HG02623 (cell line): Measurements from ENCODE around the gene TLE1.
"Not testable (repeated sequence)": the region's sequence is repeated elsewhere in the genome, so short reads cannot be mapped to it uniquely, and the experiment has no call there.

Experiments used
- ATAC-seq: cut with Tn5 transposase; IDR thresholded peaks from one replicate; pipeline ENCODE4 v1.9.1; 2021; ENCODE audit warnings: moderate library complexity; ENCODE audit not compliant: unreplicated experiment

The TLE1 gene

DNA sequence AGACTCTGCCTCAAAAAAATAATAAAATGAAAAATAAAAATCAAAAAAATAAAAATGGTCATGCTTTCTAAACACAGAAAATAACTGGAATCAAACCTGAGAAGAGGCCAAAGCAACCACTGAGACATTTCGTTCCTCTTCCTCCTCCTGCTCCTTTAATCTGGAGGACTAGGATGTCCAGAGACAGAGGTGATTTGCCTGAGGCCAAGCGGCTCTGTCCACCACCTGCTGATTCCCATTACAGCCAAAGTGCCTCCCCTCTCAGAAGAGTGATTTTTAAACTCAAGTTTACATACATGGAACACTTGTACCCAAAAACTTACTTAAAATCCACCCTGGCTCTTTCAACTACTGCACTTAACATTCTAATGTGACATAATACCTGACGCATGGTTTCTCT lies 65.6 kb downstream of the TLE1 start:
- no peak for ATAC-seq

- no peak for ATAC-seq
Measured at GRCh38 chr9:81622471-81623255, 66.7 kb downstream of the TLE1 start.

GRCh38 chr9:81621785-81622259 lies 67.5 kb downstream of the TLE1 start:
- ATAC-seq, result no peak

GRCh38 chr9:81621118-81621517 lies 68.2 kb downstream of the TLE1 start:
- ATAC-seq, result no peak

GRCh38 chr9:81620002-81620390 lies 69.4 kb downstream of the TLE1 start:
- ATAC-seq, result no peak

DNA sequence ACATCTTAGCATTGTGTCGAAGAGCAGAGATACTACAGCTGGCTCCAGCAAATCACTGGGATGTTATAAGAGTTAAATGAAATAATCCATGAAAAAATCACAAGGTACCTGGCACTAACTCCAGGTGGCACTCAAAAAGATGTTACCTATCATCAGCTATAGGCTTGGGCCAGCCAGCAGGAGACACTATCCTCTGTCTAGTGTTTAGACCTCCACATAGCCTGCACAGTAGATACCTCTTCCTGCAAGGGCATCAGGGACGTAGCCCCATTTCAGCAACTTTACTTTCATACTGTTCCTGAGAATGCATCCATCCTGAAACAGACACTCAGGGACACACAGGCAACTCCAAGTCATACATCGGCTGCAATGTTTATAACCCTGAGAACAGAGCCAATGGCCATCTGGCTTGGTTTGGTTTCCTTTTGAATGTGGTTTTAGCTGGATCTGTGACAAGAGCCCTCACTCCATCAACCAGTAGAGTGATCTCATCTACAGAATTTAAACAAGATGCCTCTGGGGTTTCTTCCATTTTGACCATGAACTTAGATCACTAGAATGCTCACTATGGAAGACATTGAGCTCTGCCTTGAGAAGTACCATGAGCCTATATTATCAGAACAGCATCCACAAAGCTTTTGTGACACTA lies 69.9 kb downstream of the TLE1 start:
- no peak for ATAC-seq

GRCh38 chr9:81618923-81619322 lies 70.4 kb downstream of the TLE1 start:
- no peak for ATAC-seq

DNA sequence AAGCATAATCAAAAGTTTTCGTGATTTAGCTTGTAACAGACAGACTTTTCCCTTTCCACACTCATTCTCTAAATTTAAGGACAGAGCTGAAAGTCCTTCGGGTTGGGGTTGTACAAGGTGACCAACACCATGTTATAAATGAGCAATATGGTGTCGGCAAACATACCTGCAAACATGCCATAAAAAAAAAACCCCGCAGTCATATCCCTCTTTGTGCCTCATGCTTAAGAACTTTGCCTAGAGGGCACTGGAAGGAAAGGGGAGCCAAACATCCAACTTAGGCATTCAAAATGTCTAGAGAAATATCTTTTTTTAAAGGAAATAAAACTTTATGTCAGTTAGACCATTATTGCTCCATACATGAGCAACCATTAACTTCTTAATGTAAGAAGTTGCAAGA lies 73.2 kb downstream of the TLE1 start:
- ATAC-seq, result no peak

- ATAC-seq, result no peak
Measured at GRCh38 chr9:81614335-81614734, 75.0 kb downstream of the TLE1 start.

GRCh38 chr9:81613002-81613812 lies 76.1 kb downstream of the TLE1 start:
- no peak for ATAC-seq

- ATAC-seq, result no peak
Measured at GRCh38 chr9:81611664-81612063, 77.7 kb downstream of the TLE1 start.

- ATAC-seq, result no peak
Measured at GRCh38 chr9:81610740-81611107, 78.6 kb downstream of the TLE1 start.

- no peak for ATAC-seq
Measured at GRCh38 chr9:81609782-81610739, 79.3 kb downstream of the TLE1 start.

DNA sequence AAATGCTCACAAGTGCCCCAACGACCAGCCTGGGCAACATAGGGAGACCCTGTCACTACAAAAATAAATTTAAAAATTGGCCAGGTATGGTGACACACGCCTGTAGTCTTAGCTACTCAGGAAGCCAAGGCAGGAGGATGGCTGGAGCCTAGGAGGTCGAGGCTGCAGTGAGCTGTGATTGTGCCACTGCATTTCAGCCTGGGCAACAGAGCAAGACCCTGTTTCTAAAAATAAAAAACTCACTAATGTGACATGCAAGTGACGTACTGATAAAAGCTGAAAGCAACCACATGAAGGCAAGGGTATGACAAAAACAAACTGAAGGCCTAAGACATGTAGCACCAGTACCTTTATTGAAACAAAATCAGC lies 81.1 kb downstream of the TLE1 start:
- ATAC-seq, result no peak

DNA sequence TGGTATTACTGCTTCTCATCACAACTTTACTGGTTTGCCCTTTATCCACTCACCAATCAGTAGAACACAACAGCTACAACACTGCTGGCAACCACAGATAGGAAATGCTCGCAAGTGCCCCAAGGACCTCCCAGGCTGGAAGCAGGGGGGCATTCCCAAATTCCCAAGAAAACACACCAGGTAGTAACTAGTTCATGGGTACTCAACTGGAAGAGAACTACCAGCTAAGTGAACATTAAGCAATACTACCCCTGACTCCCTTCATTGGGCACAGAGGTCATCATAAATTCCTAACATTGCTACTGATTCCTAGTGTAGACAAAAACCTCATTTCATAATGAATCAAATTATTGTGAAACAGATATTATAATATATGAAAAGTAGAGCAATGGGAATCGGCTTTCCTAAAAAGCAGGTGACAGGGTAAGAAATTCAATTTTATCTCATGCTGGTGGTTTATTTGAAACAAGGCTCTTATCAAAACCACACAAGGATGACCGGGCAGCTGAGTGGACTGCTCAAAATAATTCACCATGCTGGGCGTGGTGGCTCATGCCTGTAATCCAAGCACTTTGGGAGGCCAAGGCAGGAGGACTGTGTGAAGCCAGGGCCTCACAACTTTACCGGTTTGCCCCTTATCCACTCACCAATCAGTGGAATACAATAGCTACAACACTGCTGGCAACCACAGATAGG lies 81.6 kb downstream of the TLE1 start:
- ATAC-seq, result no peak

DNA sequence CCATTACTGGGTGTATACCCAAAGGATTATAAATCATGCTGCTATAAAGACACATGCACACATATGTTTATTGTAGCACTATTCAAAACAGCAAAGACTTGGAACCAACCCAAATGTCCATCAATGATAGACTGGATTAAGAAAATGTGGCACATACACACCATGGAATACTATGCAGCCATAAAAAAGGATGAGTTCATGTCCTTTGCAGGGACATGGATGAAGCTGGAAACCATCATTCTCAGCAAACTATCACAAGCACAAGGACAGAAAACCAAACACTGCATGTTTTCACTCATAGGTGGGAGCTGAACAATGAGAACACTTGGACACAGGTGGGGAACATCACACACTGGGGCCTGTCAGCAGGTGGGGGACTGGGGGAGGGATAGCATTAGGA lies 83.1 kb downstream of the TLE1 start:
- not testable (repeated sequence) for ATAC-seq

DNA sequence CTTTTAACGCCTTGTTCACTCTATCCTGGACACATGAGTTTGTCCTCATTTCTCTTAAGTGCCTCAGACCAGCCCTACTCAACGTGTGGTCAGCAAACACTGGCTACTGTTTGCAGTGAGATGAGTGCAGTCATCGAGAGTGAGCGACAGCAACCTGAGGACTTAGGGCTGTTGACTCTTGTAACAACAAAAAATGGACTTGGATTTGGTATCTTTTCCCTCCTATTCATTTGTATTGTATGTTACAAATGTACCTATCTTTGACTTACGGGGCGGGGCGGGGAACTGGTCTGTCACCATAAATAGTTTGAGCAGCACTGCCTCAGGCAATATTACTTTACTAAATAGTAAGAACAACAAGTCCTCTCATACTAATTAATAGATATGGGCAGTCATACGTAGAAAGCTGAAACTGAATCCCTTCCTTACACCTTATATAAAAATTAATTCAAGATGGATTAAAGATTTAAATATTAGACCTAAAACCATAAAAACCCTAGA lies 84.1 kb downstream of the TLE1 start:
- no peak for ATAC-seq

DNA sequence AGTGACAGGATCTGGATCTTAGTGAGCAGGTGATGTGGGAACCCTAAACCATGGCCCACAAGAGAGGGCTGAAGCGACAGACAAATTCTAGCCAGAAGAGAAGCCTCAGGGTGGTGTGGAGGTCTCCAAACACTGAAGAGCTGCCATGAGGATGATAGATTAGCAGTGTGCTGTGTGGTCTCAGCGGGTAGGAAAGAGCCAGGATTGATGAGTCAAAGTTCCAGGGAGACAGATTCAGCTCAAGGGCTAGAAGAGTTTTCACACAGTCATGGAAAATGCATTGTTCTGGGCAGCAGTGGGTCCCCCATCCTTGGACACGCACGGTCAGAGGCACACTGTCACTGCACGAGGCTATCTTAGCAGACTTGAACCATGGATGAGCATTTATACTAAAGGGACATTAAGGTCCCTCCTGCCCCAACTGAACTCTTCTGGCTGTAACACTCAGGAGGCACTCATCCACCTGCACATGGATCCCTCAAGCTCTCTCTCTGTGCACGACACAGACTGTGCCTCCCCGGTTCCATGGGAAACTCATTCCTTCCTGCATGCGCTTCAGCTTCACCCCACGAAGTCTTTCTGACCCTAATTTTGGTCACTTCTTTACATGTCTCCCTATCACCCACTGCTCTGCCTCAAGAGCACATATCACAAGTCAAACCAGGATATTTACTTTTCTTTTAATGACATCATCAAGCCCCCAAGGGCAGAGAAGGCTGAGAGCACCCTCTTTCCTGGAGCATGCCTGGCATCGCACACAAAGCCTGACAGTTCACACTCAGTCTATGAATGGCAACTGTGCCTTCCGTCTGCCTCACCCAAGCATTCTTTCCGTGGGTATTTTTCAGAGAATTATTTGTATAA lies 84.8 kb downstream of the TLE1 start:
- ATAC-seq, result no peak
